ENCODE results near the gene PLEKHD1.

PLEKHD1 gene

GRCh38 chr14:69572030-69572840, 87.7 kb downstream of the PLEKHD1 start:
- TF ChIP-seq CTCF (IDR thresholded peaks at IDR 0.05; ENCODE audit: low read depth, low read length, missing control alignments), result no peak
- no peak for DNase-seq
- peaks cover 49% of the 10 kb centered on the region for H3K27me3 ChIP-seq (replicated peaks)
- peak overlapping the region; percentile 20 for H3K4me3 ChIP-seq (ENCODE audit: low read depth, low read length)
- no peak overlapping the region for H3K27ac ChIP-seq
- in situ Hi-C loops (cut with HindIII; ENCODE audit: low pct_ligation_motif_present, low sequenced_read_pairs), result no loop called here
- no peaks in the 10 kb centered on the region for H3K36me3 ChIP-seq (replicated peaks)

DNA sequence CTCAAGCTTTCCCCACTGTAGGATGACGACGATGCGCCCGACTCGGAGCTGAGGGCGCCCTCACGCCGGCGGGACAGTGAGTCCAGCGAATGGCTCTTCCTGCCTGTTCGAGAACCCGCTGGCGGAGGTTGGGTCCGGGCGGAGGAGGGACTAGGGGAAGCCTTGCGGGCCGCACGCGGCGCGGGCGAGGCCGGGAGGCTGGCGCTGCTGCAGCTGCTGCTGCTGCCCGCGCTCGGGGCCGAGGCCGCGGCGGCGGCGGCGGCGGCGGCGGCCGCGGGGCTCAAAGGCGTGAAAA, 88.3 kb downstream of the PLEKHD1 start:
- Histone ChIP-seq H3K36me3 (replicated peaks) (no peaks in the 10 kb centered on the region), H3K4me3 (ENCODE audit: low read depth, low read length) (no peak overlapping the region), H3K27ac (no peak overlapping the region), H3K27me3 (replicated peaks) (peaks cover 49% of the 10 kb centered on the region)
- TF ChIP-seq CTCF (IDR thresholded peaks at IDR 0.05; ENCODE audit: low read depth, low read length, missing control alignments), result no peak
- no peak for DNase-seq
- in situ Hi-C loops (cut with HindIII; ENCODE audit: low pct_ligation_motif_present, low sequenced_read_pairs), result no loop called here

DNA sequence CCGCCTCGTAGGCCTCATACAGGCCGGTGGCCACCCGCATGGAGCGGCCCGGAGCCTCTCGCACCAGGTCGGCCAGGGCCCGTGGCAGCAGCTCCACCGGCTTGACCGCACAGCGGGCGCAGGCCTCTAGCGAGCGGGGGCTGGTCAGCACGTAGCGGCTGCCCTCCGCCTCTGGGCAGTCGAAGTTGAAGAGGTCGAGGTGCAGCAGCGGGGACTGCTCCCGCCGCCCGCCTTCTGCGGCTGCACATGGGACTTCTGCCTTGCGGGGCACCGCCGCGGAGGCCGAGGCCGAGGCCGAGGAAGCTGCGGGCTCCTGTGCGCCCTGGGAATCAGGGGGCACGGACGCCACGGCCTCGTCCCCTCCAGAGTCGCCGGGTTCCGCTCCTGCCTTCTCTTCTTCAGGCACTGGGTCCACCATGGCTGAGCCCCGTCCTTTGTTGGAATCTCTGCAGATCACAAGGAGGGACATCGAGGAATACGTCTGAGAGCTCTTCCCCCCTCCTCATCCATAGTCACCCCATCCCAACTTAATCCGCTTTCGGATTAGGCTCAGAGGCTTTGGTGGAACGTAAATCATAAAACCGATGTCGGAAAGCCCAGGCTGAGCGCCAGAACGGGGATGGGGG, 88.8 kb downstream of the PLEKHD1 start:
- in situ Hi-C loops (cut with HindIII; ENCODE audit: low pct_ligation_motif_present, low sequenced_read_pairs), result no loop called here
- H3K27ac ChIP-seq, result no peak overlapping the region
- no peak overlapping the region for H3K4me3 ChIP-seq (ENCODE audit: low read depth, low read length)
- H3K36me3 ChIP-seq (replicated peaks), result no peaks in the 10 kb centered on the region
- no peak for TF ChIP-seq CTCF (IDR thresholded peaks at IDR 0.05; ENCODE audit: low read depth, low read length, missing control alignments)
- no peak for DNase-seq
- peaks cover 49% of the 10 kb centered on the region for H3K27me3 ChIP-seq (replicated peaks)

GRCh38 chr14:69573831-69574262, 89.3 kb downstream of the PLEKHD1 start:
- DNase-seq, result no peak
- H3K36me3 ChIP-seq (replicated peaks), result no peaks in the 10 kb centered on the region
- H3K4me3 ChIP-seq (ENCODE audit: low read depth, low read length), result no peak overlapping the region
- in situ Hi-C loops (cut with HindIII; ENCODE audit: low pct_ligation_motif_present, low sequenced_read_pairs), result no loop called here
- no peak overlapping the region for H3K27ac ChIP-seq
- TF ChIP-seq CTCF (IDR thresholded peaks at IDR 0.05; ENCODE audit: low read depth, low read length, missing control alignments), result no peak
- H3K27me3 ChIP-seq (replicated peaks), result peaks cover 49% of the 10 kb centered on the region

DNA sequence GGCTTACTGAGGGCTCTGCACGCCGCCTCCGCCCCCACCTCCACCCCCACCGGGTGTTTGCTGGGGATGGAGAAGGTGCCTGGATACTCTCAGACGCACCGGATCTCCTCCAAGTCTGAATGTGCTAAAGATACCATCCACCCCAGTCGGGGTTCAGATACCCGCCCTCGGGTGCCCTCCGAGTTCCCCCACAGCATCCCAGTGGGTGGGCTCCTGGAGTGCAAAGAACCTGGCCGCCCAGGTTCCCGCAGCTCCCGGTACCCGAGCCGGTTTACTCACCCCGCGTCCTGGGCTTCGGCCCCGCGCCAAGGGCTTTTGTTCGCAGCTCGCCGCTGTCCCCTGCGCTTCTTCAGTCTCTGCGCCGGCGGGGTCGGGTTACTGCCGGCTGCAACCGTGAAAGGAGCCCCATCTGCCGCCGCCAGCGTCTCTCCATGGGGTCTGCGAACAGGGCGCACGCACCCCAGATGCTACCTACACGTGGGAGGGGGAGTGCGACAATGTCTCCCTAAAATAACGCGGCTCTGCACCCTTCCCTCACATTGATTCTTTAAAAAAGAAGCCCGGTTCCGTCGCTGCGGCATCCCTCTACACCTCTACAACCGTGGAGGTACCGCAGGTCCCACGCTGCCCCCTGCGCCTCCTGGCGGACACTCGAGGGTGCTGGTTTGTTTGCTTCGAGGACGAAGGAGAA, 89.9 kb downstream of the PLEKHD1 start, which contains the start of gene CCDC177:
Gene CCDC177 (minus strand): TSS at position 609 of the 691 bp plus-strand sequence. CDS start 1,249 bp downstream, outside the sequence.
- Histone ChIP-seq H3K36me3 (replicated peaks) (no peaks in the 10 kb centered on the region), H3K27me3 (replicated peaks) (peaks cover 47% of the 10 kb centered on the region), H3K27ac (no peak within 1 kb of the TSS), H3K4me3 (ENCODE audit: low read depth, low read length) (peak within 1 kb of the TSS; percentile 27)
- peak; percentile 43 for DNase-seq
- in situ Hi-C loops (cut with HindIII; ENCODE audit: low pct_ligation_motif_present, low sequenced_read_pairs), result no loop called here
- TF ChIP-seq CTCF (IDR thresholded peaks at IDR 0.05; ENCODE audit: low read depth, low read length, missing control alignments), result peak; percentile 99

All from brain microvascular endothelial cell (primary cell).